H9 (cell line): ENCODE measurements around the gene MRC1. TPM values are rescaled to one million over a fixed set of nuclear protein-coding genes. Genes with fewer than 3 reads are reported as not detected.

ENCODE experiments used
- DNase-seq: peaks from one replicate; pipeline ENCODE4 v3.0.0-alpha.2; 2017
- H2AFZ ChIP-seq: one replicate; pipeline ENCODE4 v1.6.1; 2013; ENCODE audit warnings: mild to moderate bottlenecking, low read length, control low read depth, moderate library complexity
- H2AK5ac ChIP-seq: 2 replicates; pipeline ENCODE4 v1.6.1; 2013; ENCODE audit warnings: low read length, control low read depth, mixed read lengths; ENCODE audit not compliant: insufficient read length
- H2BK120ac ChIP-seq: one replicate; pipeline ENCODE4 v1.6.1; 2013; ENCODE audit warnings: low read depth, mild to moderate bottlenecking, low read length, control low read depth, inconsistent platforms; ENCODE audit not compliant: poor library complexity, severe bottlenecking
- H2BK12ac ChIP-seq: 2 replicates; pipeline ENCODE4 v1.6.1; 2013; ENCODE audit warnings: low read length, control low read depth, mixed read lengths, low read depth; ENCODE audit not compliant: insufficient read length
- H2BK15ac ChIP-seq: 2 replicates; pipeline ENCODE4 v1.6.1; 2013; ENCODE audit warnings: low read depth, low read length, control low read depth
- H2BK20ac ChIP-seq: one replicate; pipeline ENCODE4 v1.6.1; 2013; ENCODE audit warnings: low read depth, mild to moderate bottlenecking, low read length, control low read depth, inconsistent platforms; ENCODE audit not compliant: poor library complexity, severe bottlenecking
- H2BK5ac ChIP-seq: 2 replicates; pipeline ENCODE4 v1.6.1; 2013; ENCODE audit warnings: low read length, control low read depth, mixed read lengths; ENCODE audit not compliant: insufficient read length
- H3K14ac ChIP-seq: 2 replicates; pipeline ENCODE4 v1.6.1; 2013; ENCODE audit warnings: low read length, control low read depth; ENCODE audit not compliant: insufficient read depth
- H3K18ac ChIP-seq: 2 replicates; pipeline ENCODE4 v1.6.1; 2013; ENCODE audit warnings: low read depth, mild to moderate bottlenecking, mixed read lengths, low read length, control low read depth; ENCODE audit not compliant: insufficient read length
- H3K23ac ChIP-seq: 2 replicates; pipeline ENCODE4 v1.6.1; 2013; ENCODE audit warnings: low read length, control low read depth, mixed read lengths, low read depth; ENCODE audit not compliant: insufficient read length
- H3K23me2 ChIP-seq: 2 replicates; pipeline ENCODE4 v1.6.1; 2013; ENCODE audit warnings: low read depth, mild to moderate bottlenecking, mixed read lengths, low read length, control low read depth; ENCODE audit not compliant: insufficient read length, poor library complexity, severe bottlenecking
- H3K27ac ChIP-seq: 2 replicates; pipeline ENCODE4 v1.5.1; 2013; ENCODE audit warnings: low read length, control low read depth, mixed read lengths, low read depth; ENCODE audit not compliant: insufficient read length
- H3K27me3 ChIP-seq: 2 replicates; pipeline ENCODE4 v1.6.1; 2013; ENCODE audit warnings: low read length, control low read depth, inconsistent platforms; ENCODE audit not compliant: insufficient read depth
- H3K4ac ChIP-seq: 2 replicates; pipeline ENCODE4 v1.6.1; 2013; ENCODE audit warnings: low read depth, mild to moderate bottlenecking, control low read depth, inconsistent platforms, low read length, moderate library complexity
- H3K4me1 ChIP-seq: 2 replicates; pipeline ENCODE4 v1.6.1; 2013; ENCODE audit warnings: low read length, control low read depth, inconsistent platforms; ENCODE audit not compliant: insufficient read depth
- H3K4me2 ChIP-seq: 2 replicates; pipeline ENCODE4 v1.6.1; 2013; ENCODE audit warnings: low read length, control low read depth, mixed read lengths; ENCODE audit not compliant: insufficient read length, insufficient read depth
- H3K56ac ChIP-seq: 2 replicates; pipeline ENCODE4 v1.6.1; 2013; ENCODE audit warnings: low read depth, mild to moderate bottlenecking, mixed read lengths, low read length, control low read depth; ENCODE audit not compliant: insufficient read length
- H3K79me1 ChIP-seq: 2 replicates; pipeline ENCODE4 v1.6.1; 2013; ENCODE audit warnings: low read depth, mild to moderate bottlenecking, moderate library complexity, low read length, control low read depth, inconsistent platforms; ENCODE audit not compliant: insufficient read depth, poor library complexity, severe bottlenecking
- H3K79me2 ChIP-seq: 2 replicates; pipeline ENCODE4 v1.6.1; 2013; ENCODE audit warnings: low read length, control low read depth, inconsistent platforms; ENCODE audit not compliant: insufficient read depth
- H3K9ac ChIP-seq: 2 replicates; pipeline ENCODE4 v1.6.1; 2013; ENCODE audit warnings: low read length, control low read depth, mixed read lengths; ENCODE audit not compliant: insufficient read length; ENCODE audit errors: extremely low read depth
- H3K9me3 ChIP-seq: one replicate; pipeline ENCODE4 v1.6.1; 2013; ENCODE audit warnings: low read depth, low read length, inconsistent platforms; ENCODE audit not compliant: control insufficient read depth
- H3T11ph ChIP-seq: one replicate; pipeline ENCODE4 v1.6.1; 2013; ENCODE audit warnings: mild to moderate bottlenecking, low read length, control low read depth, inconsistent platforms
- H4K20me1 ChIP-seq: one replicate; pipeline ENCODE4 v1.6.1; 2013; ENCODE audit not compliant: control insufficient read depth, insufficient read length, insufficient read depth
- H4K5ac ChIP-seq: 2 replicates; pipeline ENCODE4 v1.6.1; 2013; ENCODE audit warnings: low read depth, mild to moderate bottlenecking, mixed read lengths, low read length, control low read depth; ENCODE audit not compliant: insufficient read length
- H4K8ac ChIP-seq: replicated peaks from 2 replicates; pipeline ENCODE4 v1.6.1; 2013; ENCODE audit warnings: low read length, control low read depth, mixed read lengths, low read depth; ENCODE audit not compliant: insufficient read length
- H4K91ac ChIP-seq: 2 replicates; pipeline ENCODE4 v1.6.1; 2013; ENCODE audit warnings: low read depth, mild to moderate bottlenecking, moderate library complexity, mixed read lengths, low read length, control low read depth; ENCODE audit not compliant: insufficient read length
- H3K27ac Mint-ChIP-seq, 3 experiments: 2 replicates in 2 of 3; 3 replicates in 1 of 3; pipeline ENCODE4 v1.8.0; 2020 to 2021; ENCODE audit warnings: mixed read lengths in 3 of 3, mild to moderate bottlenecking in 1 of 3, moderate library complexity in 1 of 3
- H3K27me3 Mint-ChIP-seq: 2 replicates; pipeline ENCODE4 v1.8.0; 2021; ENCODE audit warnings: low read depth, mild to moderate bottlenecking, moderate library complexity, mixed read lengths
- H3K36me3 Mint-ChIP-seq, 3 experiments: 2 replicates in 2 of 3; 3 replicates in 1 of 3; pipeline ENCODE4 v1.8.0; 2020 to 2021; ENCODE audit warnings: low read depth in 3 of 3, mixed read lengths in 3 of 3; ENCODE audit not compliant: insufficient read depth in 1 of 3
- H3K4me1 Mint-ChIP-seq, 2 experiments: 2 replicates each; pipeline ENCODE4 v1.8.0; 2020; ENCODE audit warnings: mixed read lengths in 2 of 2
- H3K4me3 Mint-ChIP-seq, 2 experiments: 2 replicates in 1 of 2; 3 replicates in 1 of 2; pipeline ENCODE4 v1.8.0; 2020 to 2021; ENCODE audit warnings: mild to moderate bottlenecking in 2 of 2, mixed read lengths in 2 of 2, moderate library complexity in 1 of 2
- H3K9me3 Mint-ChIP-seq, 2 experiments: 2 replicates in 1 of 2; 3 replicates in 1 of 2; pipeline ENCODE4 v1.8.0; 2020; ENCODE audit warnings: mild to moderate bottlenecking in 2 of 2, mixed read lengths in 2 of 2, moderate library complexity in 1 of 2
- CTCF ChIP-seq: fragments of 200-600 bp; sonication (generic); conservative IDR thresholded peaks from 3 replicates; pipeline ENCODE4 v1.8.0; 2021; ENCODE audit warnings: antibody characterized with exemption, mild to moderate bottlenecking
- WGBS: extraction: QIAGEN DNeasy Blood & Tissue Kit; methylation state at CpG from one replicate; pipeline ENCODE4 v1.1.7; 2013; ENCODE audit warnings: missing lambda C conversion rate, low lambda C conversion rate, mixed read lengths; ENCODE audit not compliant: insufficient read length; ENCODE audit errors: extremely low coverage; 5-methylcytosine and 5-hydroxymethylcytosine counted together
- total RNA-seq: library from RNA; stranded (reverse); gene quantifications from 2 replicates; pipeline ENCODE4 v1.2.1, GENCODE V29; 2021

The MRC1 gene
- total RNA-seq, 1 experiment from 2014 or later: not detected

GRCh38 chr10:17783751-17784150, 25.4 kb upstream of the MRC1 start:
- peaks cover 5 to 6% of the 10 kb centered on the region in 2 experiments for H3K4me1 Mint-ChIP-seq
- H3K36me3 Mint-ChIP-seq: no peaks in the 10 kb centered on the region
- Histone ChIP-seq H3K14ac (no peak overlapping the region), H4K8ac (no peak overlapping the region), H3K18ac (no peak overlapping the region), H3K9ac (no peak overlapping the region), H3K4me2 (no peak overlapping the region), H4K5ac (no peak overlapping the region), H3K79me1 (no peaks in the 10 kb centered on the region), H2BK15ac (no peak overlapping the region), H2AK5ac (no peak overlapping the region), H3K56ac (no peak overlapping the region), H2BK5ac (no peak overlapping the region), H3K4ac (no peak overlapping the region), H3K27me3 (no peaks in the 10 kb centered on the region), H3K27ac (no peak overlapping the region), H4K91ac (no peak overlapping the region), H3K4me1 (no peaks in the 10 kb centered on the region), H3K79me2 (no peaks in the 10 kb centered on the region), H2AFZ (no peak overlapping the region), H3K23ac (no peak overlapping the region), H2BK120ac (no peak overlapping the region), H2BK12ac (no peak overlapping the region), H3T11ph (no peak overlapping the region), H3K23me2 (no peaks in the 10 kb centered on the region), H2BK20ac (no peak overlapping the region), H3K9me3 (no peaks in the 10 kb centered on the region), H4K20me1 (no peaks in the 10 kb centered on the region)
- WGBS: no CpG with 5 or more reads among the region's 1 CpG
- H3K4me3 Mint-ChIP-seq: no peak overlapping the region
- no peak for DNase-seq
- H3K27ac Mint-ChIP-seq: no peak overlapping the region
- H3K9me3 Mint-ChIP-seq: no peaks in the 10 kb centered on the region
- TF ChIP-seq CTCF: no peak
- H3K27me3 Mint-ChIP-seq: peaks cover 1% of the 10 kb centered on the region; the same call in 1 of the 2 replicates
